Measurements from ENCODE around the gene B4GALT4.
"Not testable (repeated sequence)": the region's sequence is repeated elsewhere in the genome, so short reads cannot be mapped to it uniquely, and the experiment has no call there.

Gene B4GALT4

DNA sequence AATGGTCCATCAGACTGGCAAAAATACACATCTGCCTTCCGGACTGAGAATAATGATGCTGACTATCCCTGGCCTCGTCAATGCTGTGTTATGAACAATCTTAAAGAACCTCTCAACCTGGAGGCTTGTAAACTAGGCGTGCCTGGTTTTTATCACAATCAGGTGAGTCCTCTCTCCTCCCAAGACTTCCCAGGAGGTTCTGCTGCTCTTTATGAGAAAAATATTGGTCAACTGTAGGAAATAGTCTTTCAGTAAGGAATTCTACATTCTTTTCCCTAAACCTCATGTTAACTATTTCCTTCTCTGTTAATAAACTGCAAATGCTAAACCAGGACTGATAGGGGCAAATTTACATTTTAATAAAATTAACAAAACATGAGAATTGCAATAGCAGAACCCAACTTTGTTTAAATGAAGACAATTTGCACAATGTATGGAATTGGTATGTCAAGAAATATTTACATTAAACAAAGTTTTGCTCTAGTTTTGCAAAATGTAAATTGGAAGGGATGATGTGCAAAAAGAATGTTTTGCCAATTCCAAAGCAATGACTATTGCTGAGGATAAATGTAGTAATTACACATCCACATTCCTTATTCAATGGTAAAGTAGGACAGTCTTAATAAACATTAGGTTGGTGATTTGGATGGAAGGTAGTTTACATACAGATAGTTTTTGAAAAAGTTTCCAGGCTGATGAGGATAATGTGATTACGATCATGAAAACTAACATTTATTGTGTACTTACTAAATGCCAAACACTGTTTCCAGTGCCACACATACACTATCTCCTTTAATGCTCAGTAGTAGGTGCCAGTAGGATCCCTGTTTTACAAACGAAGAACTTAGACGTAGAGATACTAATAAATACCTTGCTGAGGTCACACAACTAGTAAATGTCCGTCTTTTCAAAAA lies 46.2 kb downstream of the B4GALT4 start:
- no peak for DNase-seq

DNA sequence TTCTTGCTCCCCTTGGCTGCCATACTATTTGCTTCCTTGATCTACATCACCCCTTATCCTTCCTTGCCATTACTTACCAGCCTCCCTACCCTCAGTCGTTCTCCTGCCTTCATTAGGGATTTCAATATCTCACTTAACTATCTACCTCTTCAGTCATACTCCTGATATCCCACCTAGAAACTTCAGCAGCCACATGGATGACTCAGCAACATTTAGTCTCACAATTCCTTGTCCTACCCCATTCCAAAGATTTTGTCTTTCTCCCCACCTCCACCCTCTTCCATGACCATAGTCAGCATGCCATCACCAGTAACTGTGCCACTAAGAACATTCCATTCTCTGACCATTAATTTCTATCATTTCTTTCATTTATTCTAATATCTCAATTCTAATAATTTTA lies 48.9 kb downstream of the B4GALT4 start:
- DNase-seq = no peak

DNA sequence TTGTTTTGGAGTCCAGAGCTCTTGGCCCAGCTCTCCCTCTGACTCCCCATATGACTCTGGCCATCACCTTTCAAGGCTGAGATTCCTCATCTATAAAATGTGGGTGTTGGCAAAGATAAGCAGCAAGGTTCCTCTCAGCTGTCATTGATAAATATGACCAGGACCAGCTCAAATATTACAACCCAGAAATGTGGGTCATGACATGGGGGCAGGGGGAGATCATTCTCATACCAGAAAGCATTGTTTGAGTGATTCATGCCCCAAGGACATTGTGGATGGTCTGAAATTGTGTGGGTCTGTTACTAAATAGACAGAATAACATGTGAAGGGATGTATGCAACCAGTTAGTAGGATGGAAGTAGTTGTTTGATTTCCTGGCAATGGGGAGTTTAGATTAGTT lies 53.4 kb downstream of the B4GALT4 start:
- no peak for DNase-seq

DNA sequence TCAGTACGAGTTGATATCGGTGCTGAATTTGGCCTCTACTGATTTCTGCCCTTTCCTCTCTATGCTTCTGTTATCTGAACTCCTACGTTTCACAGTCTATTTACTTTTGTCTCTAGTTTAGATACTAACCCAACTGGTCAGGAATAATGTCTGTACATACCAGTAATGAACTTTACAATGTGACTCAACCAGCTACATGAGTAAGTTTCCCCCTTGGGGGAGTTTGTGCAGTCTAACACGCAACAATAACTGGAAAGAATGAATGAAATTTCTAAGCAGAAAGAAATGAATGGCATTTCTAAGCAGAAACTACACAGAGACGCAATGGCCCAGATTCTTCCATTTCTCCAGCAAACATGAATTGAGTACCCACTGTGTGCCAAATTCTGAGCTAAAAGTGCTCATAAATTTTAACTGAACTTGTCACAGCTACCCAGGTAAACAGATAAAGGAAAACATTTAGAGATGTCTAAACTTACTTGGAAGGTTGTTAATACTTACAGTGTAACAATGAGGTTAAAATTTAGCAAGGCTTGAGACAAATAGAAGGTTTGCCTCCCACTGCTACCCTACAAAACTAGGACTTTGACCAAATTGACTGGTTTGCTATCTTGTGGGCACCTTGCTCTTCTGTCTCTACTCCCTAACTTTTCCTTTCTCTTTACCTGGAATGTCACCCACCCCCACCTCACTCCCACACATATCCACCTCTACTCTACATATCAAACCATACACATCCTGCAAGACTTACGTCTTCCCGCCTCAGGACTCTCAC lies 55.7 kb downstream of the B4GALT4 start:
- no peak for DNase-seq

DNA sequence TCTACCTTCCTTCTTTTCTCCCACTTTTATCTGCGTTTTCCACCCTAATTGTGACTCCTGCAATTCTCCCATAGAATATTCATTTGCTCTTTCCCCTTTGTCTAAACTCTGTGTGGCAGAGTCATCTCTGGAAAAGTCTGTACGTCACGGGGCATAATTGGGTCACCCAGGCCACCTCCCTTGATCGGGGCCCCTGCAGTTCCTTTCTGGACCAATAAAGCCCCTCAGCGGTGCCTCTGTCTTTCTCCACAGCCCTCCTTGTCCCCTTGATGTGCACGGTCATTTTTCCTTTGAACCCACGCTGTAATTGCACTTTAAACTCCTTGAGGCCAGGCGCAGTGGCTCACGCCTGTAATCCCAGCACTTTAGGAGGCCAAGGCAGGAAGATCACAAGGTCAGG lies 56.6 kb downstream of the B4GALT4 start:
- no peak for DNase-seq

DNA sequence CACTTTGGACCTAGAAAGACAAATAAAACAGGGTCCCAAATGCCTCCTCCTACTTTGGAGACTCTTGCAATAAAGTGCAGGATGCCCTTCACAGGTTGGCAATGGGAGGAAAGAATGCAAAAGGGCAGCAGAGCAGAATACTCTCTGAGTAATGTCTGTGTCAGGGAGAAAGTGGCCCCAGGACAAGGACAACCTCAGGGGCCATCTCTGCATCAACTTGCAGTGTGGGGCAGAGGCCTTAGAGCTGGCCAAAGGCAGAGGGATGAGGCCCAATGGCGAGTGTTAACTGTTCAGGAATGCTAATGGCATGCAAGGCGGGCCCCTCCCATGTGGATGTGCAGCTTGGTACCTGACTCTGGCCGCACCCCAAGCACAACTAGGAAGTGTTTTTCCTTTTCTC lies 58.9 kb downstream of the B4GALT4 start:
- DNase-seq = no peak

DNA sequence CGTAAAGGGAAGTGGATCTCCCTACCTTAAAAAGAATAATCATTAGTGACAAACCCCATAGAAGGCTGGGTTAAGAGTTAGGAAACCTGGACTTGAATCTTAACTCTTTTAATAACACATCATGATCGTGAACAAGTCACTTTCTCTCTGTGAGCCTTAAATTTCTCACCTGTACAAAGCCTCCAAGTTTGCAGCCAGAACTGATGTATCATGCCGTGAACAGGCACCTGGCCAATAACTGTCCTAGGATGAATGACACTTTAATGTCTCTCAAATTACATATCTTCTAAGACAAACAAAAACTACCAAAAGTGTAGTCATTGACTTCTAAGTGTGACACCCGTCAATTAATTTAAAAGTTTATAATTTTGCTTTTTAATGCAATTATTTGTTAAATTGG lies 63.4 kb downstream of the B4GALT4 start:
- no peak for DNase-seq

DNA sequence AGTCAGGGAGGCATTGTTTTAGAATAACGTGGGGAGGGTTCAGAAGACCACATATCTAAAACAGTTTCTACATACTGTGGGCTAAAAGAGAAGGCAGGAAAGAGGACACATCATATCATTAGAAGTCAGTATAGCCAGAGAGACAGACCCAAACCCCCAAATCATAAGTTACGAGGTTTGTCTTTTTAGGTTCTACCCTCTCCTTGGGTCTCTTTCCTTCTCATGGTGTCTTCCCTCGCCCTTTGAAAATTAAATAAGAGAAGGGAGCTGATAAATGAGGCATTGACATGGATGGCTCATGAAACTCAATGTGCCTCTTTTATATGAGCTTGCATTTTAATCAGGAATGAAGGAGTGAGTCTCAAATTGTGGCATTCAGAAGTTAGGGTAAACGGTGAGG lies 63.9 kb downstream of the B4GALT4 start:
- no peak for DNase-seq

DNA sequence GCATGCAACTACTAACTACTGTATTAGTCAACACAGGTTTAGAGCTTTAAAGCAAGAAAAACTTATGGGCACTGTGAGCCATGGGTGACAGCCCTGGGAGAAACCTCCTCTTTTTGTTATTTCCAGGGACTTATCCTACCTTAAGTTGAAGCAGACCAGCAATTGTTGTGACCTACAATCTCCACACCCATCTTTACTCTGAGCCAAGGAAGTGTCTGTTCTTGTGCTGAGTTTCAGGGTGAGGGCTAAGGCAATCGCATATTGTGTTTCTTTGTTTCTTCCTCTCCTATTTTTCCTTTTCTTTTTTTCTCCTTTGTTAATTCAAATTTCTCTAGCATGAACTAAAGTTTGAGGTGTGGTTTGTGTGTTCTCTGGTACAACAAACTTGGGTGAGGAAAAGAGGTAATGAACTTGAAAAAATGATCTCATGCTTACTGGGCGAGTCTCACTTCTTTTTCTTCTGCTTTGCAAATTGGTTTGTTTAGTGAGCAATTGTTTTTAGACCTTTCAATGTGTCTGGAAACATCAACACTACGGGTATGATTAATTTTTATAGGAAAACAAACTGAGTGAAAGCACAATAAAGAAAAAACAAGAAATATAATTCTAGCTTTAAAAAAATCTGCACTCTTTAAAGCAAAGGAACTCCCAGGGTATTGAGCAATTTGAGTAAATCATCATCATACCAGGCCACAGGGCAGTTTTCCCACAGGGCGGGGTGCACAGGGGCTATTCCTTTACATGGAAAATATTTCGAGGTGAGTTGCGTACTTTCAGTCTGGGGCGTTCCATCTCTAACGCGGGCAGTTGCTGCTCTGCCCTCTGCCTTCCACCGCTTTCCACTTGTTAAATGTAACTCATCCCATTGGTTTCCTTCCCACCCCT lies 64.6 kb downstream of the B4GALT4 start:
- DNase-seq = no peak

DNA sequence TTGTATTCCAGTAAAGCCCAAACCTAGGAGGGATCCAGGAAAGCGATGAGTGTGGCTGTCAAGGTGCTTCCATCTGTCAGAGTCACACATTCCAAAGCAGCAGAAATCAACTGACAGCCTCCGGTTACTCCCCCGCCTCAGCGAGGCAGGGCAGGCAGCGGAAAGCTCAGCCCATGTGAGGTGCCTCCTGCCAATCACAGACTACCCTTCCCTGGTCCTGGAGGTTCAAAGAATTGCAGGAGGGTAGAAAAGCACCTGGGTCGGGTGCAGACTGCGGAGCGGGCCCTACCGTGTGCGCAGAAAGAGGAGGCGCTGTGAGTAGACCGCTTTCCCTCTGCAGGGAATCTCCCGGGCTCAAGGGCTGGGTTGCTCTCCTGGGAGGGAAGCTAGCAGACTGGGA lies 67.4 kb downstream of the B4GALT4 start, which contains the start of gene UPK1B:
Gene UPK1B (plus strand): TSS at position 274 of the 400 bp plus-strand sequence. CDS start 13,144 bp downstream, outside the sequence.
- DNase-seq = no peak

DNA sequence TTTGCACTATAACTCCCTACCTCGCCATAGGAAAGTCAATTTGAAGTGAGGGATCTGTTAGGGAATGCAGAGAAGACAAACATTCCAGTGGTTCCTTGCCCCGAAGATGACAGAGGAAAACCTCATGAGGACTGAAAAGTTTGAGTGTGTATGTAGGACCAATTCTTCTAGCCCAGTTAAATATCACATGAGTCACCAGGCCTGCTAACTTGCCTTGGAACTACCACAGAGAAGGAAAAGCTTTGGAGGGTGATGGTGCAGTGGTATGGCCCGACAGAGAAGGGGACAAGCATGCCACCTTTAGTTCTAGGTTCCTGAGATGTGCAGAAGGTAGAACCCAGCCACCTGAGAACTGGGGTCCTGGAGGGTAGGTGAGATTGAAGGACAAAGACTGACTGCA lies 69.9 kb downstream of the B4GALT4 start:
- no peak for DNase-seq

DNA sequence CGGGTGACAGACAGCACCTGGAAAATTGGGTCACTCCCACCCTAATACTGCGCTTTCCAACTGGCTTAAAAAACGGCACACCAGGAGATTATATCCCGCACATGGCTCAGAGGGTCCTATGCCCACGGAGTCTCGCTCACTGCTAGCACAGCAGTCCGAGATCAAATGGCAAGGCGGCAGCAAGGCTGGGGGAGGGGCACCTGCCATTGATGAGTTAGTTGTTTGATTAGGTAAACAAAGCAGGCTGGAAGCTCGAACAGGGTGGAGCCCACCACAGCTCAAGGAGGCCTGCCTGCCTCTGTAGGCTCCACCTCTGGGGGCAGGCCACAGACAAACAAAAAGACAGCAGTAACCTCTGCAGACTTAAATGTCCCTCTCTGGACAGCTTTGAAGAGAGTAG lies 75.9 kb downstream of the B4GALT4 start:
- DNase-seq = not testable (repeated sequence)

All from NCI-H1436 treated with DMSO at 0.1 percent for 48 hours (cell line).